Stimulated activated CD4-positive, alpha-beta T cell treated with anti-CD3 and anti-CD28 coated beads, Interleukin-1b, Interleukin-23, amount 100 ng/mL, for 4 hours (primary cell): ENCODE results near the gene ACTR2.
"Not testable (repeated sequence)": the region's sequence is repeated elsewhere in the genome, so short reads cannot be mapped to it uniquely, and the experiment has no call there.

ENCODE experiments used
- DNase-seq, 2 donors: peaks; one replicate each; pipeline ENCODE4 v3.0.0-alpha.2; 2020; ENCODE audit warnings: low read depth in 2 of 2

The ACTR2 gene

GRCh38 chr2:65227456-65228262 lies at the start of gene ACTR2:
Gene ACTR2, plus strand, starts transcription at chr2:65227831. Its CDS starts 79 bp downstream, at chr2:65227910.
- peak; percentile 88 to 89 for DNase-seq

- no peak for DNase-seq
These were observed 45.1 kb upstream of the ACTR2 start for GRCh38 chr2:65182570-65182969.

GRCh38 chr2:65183406-65183805 lies 44.2 kb upstream of the ACTR2 start:
- not testable (repeated sequence) for DNase-seq

DNA sequence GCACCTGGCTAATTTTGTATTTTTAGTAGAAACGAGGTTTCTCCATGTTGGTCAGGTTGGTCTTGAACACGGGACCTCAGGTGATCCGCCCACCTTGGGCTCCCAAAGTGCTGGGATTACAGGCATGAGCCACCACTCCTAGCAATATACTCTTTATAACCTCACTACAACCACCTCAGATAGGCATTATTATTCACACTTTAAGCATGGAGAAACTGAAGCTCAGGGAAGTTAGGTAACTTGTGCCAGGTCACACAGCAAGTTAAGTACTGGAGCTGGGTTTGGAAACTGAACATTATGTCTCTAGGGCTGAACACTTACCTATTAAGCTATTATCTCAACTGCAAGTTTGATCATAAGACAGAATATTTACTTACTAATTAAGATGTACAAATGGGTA lies 42.6 kb upstream of the ACTR2 start:
- DNase-seq: no peak

GRCh38 chr2:65186093-65186868 lies 41.4 kb upstream of the ACTR2 start:
- no peak for DNase-seq

GRCh38 chr2:65186872-65187851 lies 40.5 kb upstream of the ACTR2 start:
- peak; percentile 42 to 55 for DNase-seq

- DNase-seq: no peak
These were observed 34.2 kb upstream of the ACTR2 start for GRCh38 chr2:65193446-65193845.

GRCh38 chr2:65198737-65199136 lies 28.9 kb upstream of the ACTR2 start:
- no peak for DNase-seq

DNA sequence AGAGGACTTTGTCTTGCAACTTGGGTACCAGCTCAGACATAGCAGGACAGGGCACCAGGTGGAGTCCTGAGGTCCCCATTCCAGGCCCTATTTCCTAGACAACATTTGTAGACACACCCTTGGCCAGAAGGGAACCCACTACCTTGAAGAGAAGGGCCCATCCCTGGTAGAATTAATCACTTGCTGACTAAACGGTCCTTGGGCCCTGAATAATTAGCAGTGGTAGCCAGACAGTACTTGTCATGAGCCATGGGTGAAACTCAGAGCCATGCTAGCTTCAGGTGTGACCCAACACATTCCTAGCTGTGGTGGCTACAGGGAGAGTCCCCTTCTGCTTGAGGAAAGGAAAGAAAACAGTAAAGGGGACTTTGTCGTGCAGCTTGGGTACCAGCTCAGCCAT lies 28.5 kb upstream of the ACTR2 start:
- DNase-seq: no peak

GRCh38 chr2:65199891-65200290 lies 27.7 kb upstream of the ACTR2 start:
- DNase-seq: no peak

- no peak for DNase-seq
These were observed 23.0 kb upstream of the ACTR2 start for GRCh38 chr2:65204461-65205210.

- no peak for DNase-seq
These were observed 15.5 kb upstream of the ACTR2 start for GRCh38 chr2:65212115-65212514.

DNA sequence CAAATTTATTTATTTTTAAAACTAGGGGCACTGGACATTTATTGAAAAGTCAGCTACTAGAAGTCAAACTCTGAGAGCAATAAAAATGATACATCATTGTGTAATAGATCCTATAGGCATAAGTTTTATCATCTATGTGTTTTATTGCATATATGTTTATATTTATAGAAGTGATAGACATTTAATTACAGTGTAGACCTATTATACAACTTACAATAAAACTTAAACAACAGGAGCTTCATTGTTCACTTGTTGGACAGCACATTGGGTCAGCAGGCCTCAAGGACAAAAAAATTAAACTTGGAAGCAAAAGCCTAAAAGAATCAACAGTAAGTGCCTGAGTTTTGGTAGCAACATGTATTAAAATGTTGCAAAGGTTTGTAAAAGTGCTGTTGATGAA lies 15.0 kb upstream of the ACTR2 start:
- no peak for DNase-seq

- no peak for DNase-seq
These were observed 14.6 kb upstream of the ACTR2 start for GRCh38 chr2:65213035-65213434.

DNA sequence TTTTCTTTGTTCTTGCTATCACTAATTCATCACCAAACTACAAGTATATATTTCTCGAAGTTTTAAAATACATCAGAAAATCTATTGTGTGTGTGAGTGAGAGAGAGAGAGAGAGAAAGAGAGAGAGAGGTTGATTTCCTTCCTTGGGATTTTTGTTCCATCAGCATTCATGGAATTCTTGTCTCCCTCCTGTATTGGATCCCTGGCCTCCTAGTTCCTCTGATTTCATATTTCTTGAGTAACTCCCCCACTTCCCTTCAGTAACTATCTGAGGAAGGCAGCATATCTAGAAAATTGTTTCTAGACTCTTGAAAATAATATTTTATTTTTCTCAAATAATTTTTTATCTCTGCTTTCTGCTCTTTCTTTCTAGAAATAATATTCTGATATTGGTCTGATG lies 13.3 kb upstream of the ACTR2 start:
- no peak for DNase-seq

DNA sequence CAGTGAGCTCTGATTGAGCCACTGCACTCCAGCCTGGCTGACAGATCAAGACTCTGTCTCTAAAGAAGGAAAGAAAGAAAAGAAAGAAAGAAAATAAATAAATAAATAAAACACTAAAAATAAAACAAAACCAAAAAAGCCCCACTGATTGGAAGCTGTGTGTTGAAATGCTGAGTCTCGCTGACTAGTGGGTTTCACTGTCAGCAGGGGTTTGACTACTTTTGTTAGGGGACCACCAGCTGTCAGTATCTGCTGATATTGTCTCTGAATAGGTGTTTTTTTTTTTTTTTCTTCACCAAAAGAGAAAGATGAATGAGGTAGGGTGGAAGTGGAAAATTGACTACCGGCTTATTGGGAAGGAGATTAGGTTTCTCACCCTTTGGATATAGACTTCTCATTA lies 12.8 kb upstream of the ACTR2 start:
- no peak for DNase-seq

GRCh38 chr2:65215946-65216345 lies 11.7 kb upstream of the ACTR2 start:
- DNase-seq: no peak

GRCh38 chr2:65220432-65221131 lies 7.0 kb upstream of the ACTR2 start:
- no peak for DNase-seq

DNA sequence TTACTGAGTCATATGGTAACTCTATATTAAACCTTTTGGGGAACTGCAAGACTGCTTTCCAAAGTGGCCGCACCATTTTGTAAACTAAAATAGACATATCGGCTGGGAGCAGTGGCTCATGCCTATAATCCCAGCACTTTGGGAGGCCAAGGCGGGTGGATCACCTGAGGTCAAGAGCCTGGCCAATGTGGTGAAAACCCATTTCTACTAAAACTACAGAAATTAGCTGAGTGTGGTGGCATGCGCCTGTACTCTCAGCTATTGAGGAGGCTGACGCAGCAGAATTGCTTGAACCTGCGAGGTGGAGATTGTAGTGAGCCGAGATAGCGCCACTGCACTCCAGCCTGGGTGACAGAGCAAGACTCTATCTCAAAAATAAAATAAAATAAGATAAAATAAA lies 6.4 kb upstream of the ACTR2 start:
- DNase-seq: not testable (repeated sequence)

DNA sequence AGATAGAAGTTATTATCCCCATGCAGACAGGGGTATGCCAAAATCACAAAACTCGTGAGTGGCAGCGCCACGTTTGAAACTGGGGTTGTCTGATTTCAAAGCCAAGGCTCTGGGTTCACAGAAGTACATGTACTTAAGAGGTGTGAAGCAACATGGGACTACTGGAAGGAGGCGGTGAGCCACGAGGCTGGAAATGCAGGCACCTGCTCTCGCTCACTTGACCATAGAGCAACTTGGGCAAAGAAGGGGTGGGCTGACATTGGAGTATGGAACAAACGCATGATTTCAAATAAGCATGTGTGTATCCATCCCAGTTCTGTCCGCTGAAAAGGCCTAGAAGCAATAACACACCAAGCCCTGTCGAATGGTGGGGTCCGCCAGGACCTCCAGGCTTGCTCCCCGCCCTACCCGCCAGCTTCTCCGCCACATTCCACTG lies 593 bp upstream of the ACTR2 start:
- no peak for DNase-seq
